HG02870 (cell line): ENCODE measurements around the gene GSTM5.
"Not testable (repeated sequence)": the region's sequence is repeated elsewhere in the genome, so short reads cannot be mapped to it uniquely, and the experiment has no call there.

Source experiments
- ATAC-seq: cut with Tn5 transposase; IDR thresholded peaks from one replicate; pipeline ENCODE4 v1.9.1; 2021; ENCODE audit warnings: mild to moderate bottlenecking, moderate library complexity; ENCODE audit not compliant: unreplicated experiment

GSTM5 gene

GRCh38 chr1:109726728-109727373 is 14.8 kb downstream of the GSTM5 start:
- no peak for ATAC-seq

GRCh38 chr1:109728870-109729269 is 16.8 kb downstream of the GSTM5 start:
- ATAC-seq, result no peak

- ATAC-seq, result no peak
Observed at GRCh38 chr1:109730666-109731065, 18.6 kb downstream of the GSTM5 start.

- ATAC-seq, result no peak
Observed at GRCh38 chr1:109732390-109732881, 20.4 kb downstream of the GSTM5 start.

GRCh38 chr1:109733236-109733870 is 21.3 kb downstream of the GSTM5 start:
- ATAC-seq, result no peak

GRCh38 chr1:109739738-109740614 is 27.9 kb downstream of the GSTM5 start:
- ATAC-seq, result peak; percentile 95

- peak; percentile 19 for ATAC-seq
Observed at GRCh38 chr1:109740615-109741373, 28.7 kb downstream of the GSTM5 start, which contains the start of gene GSTM3. TSS of gene GSTM3 (minus strand) at chr1:109741038. CDS start at chr1:109740287, 751 bp downstream.

GRCh38 chr1:109748311-109748710 is 36.3 kb downstream of the GSTM5 start:
- not testable (repeated sequence) for ATAC-seq

GRCh38 chr1:109749221-109749620 is 37.2 kb downstream of the GSTM5 start:
- ATAC-seq, result no peak

GRCh38 chr1:109750241-109750882 is 38.3 kb downstream of the GSTM5 start:
- no peak for ATAC-seq

GRCh38 chr1:109750920-109751319 is 38.9 kb downstream of the GSTM5 start:
- ATAC-seq, result no peak

- no peak for ATAC-seq
Observed at GRCh38 chr1:109751531-109752260, 39.6 kb downstream of the GSTM5 start.

GRCh38 chr1:109754738-109755137 is 42.7 kb downstream of the GSTM5 start:
- ATAC-seq, result no peak

- ATAC-seq, result not testable (repeated sequence)
Observed at GRCh38 chr1:109756325-109756724, 44.3 kb downstream of the GSTM5 start.

GRCh38 chr1:109756848-109757521 is 44.9 kb downstream of the GSTM5 start:
- no peak for ATAC-seq

GRCh38 chr1:109757936-109758786 is 46.1 kb downstream of the GSTM5 start:
- ATAC-seq, result no peak

- ATAC-seq, result no peak
Observed at GRCh38 chr1:109759513-109760334, 47.7 kb downstream of the GSTM5 start.
